Trophoblast cell (in vitro differentiated cells and primary cell): ENCODE data around the gene FCHSD2.
A peak's percentile ranks its signal among the peaks of the same experiment; 100 is the strongest.
"Not testable (repeated sequence)": the region's sequence is repeated elsewhere in the genome, so short reads cannot be mapped to it uniquely, and the experiment has no call there.

Experiments used
- DNase-seq, 2 donors: peaks; one replicate each; pipeline ENCODE4 v3.0.0-alpha.2; 2016
- H2AFZ ChIP-seq: 2 replicates; pipeline ENCODE4 v1.6.1; 2013; ENCODE audit warnings: low read length, moderate library complexity, mild to moderate bottlenecking; ENCODE audit not compliant: insufficient read depth, poor library complexity
- H2AK5ac ChIP-seq: 2 replicates; pipeline ENCODE4 v1.6.1; 2013; ENCODE audit warnings: mild to moderate bottlenecking, low read length
- H2BK120ac ChIP-seq: 2 replicates; pipeline ENCODE4 v1.6.1; 2013; ENCODE audit warnings: low read length, mild to moderate bottlenecking, moderate library complexity; ENCODE audit not compliant: insufficient read depth, poor library complexity
- H2BK12ac ChIP-seq: 2 replicates; pipeline ENCODE4 v1.6.1; 2013; ENCODE audit warnings: mild to moderate bottlenecking, low read length, moderate library complexity
- H2BK5ac ChIP-seq: 2 replicates; pipeline ENCODE4 v1.6.1; 2013; ENCODE audit warnings: low read length, low read depth, moderate library complexity, mild to moderate bottlenecking; ENCODE audit not compliant: poor library complexity
- H3K14ac ChIP-seq: 2 replicates; pipeline ENCODE4 v1.6.1; 2013; ENCODE audit warnings: mild to moderate bottlenecking, low read length
- H3K18ac ChIP-seq: 2 replicates; pipeline ENCODE4 v1.6.1; 2013; ENCODE audit warnings: mild to moderate bottlenecking, low read length
- H3K23ac ChIP-seq: 2 replicates; pipeline ENCODE4 v1.6.1; 2013; ENCODE audit warnings: low read length
- H3K27ac ChIP-seq: 2 replicates; pipeline ENCODE4 v1.5.1; 2013; ENCODE audit warnings: low read depth, mild to moderate bottlenecking, inconsistent platforms, low read length, moderate library complexity
- H3K27me3 ChIP-seq: 2 replicates; pipeline ENCODE4 v1.6.1; 2013; ENCODE audit warnings: inconsistent platforms, mild to moderate bottlenecking, low read length, moderate library complexity; ENCODE audit not compliant: insufficient read depth
- H3K36me3 ChIP-seq, 2 experiments: 1 replicate in 1 of 2; 2 replicates in 1 of 2; pipeline ENCODE4 v1.6.1; 2013; ENCODE audit warnings: low read length in 2 of 2, mild to moderate bottlenecking in 2 of 2, moderate library complexity in 1 of 2; ENCODE audit not compliant: insufficient read depth in 2 of 2, control insufficient read depth in 1 of 2
- H3K4ac ChIP-seq: 2 replicates; pipeline ENCODE4 v1.6.1; 2013; ENCODE audit warnings: low read depth, mild to moderate bottlenecking, low read length, moderate library complexity
- H3K4me1 ChIP-seq, 2 experiments: 1 replicate in 1 of 2; 2 replicates in 1 of 2; pipeline ENCODE4 v1.6.1; 2013; ENCODE audit warnings: low read length in 2 of 2, mild to moderate bottlenecking in 2 of 2, moderate library complexity in 1 of 2; ENCODE audit not compliant: insufficient read depth in 2 of 2, control insufficient read depth in 1 of 2
- H3K4me2 ChIP-seq: 2 replicates; pipeline ENCODE4 v1.6.1; 2013; ENCODE audit warnings: inconsistent platforms, mild to moderate bottlenecking, low read length, moderate library complexity
- H3K4me3 ChIP-seq: 2 replicates; pipeline ENCODE4 v1.5.1; 2013; ENCODE audit warnings: mild to moderate bottlenecking, low read depth, low read length, inconsistent platforms
- H3K79me1 ChIP-seq: one replicate; pipeline ENCODE4 v1.6.1; 2013; ENCODE audit warnings: low read length
- H3K79me2 ChIP-seq: 2 replicates; pipeline ENCODE4 v1.6.1; 2013; ENCODE audit warnings: low read length, mild to moderate bottlenecking; ENCODE audit not compliant: control insufficient read depth, insufficient read depth, poor library complexity
- H3K9ac ChIP-seq: 2 replicates; pipeline ENCODE4 v1.6.1; 2013; ENCODE audit warnings: mild to moderate bottlenecking, low read length
- H3K9me3 ChIP-seq: 2 replicates; pipeline ENCODE4 v1.6.1; 2013; ENCODE audit warnings: low read depth, mild to moderate bottlenecking, control low read depth, inconsistent platforms, low read length; ENCODE audit not compliant: insufficient read depth
- H4K12ac ChIP-seq: 2 replicates; pipeline ENCODE4 v1.6.1; 2013; ENCODE audit warnings: low read depth, mild to moderate bottlenecking, low read length, moderate library complexity
- H4K8ac ChIP-seq: 2 replicates; pipeline ENCODE4 v1.6.1; 2013; ENCODE audit warnings: low read depth, mild to moderate bottlenecking, low read length, moderate library complexity
- H4K91ac ChIP-seq: one replicate; pipeline ENCODE4 v1.6.1; 2013; ENCODE audit warnings: low read depth, mild to moderate bottlenecking, low read length, moderate library complexity
- WGBS: extraction: QIAGEN DNeasy Blood & Tissue Kit; methylation state at CpG from one replicate; pipeline ENCODE4 v1.1.7; 2013; ENCODE audit warnings: missing lambda C conversion rate; ENCODE audit not compliant: insufficient read length, insufficient coverage; ENCODE audit errors: extremely low coverage; 5-methylcytosine and 5-hydroxymethylcytosine counted together

The FCHSD2 gene

DNA sequence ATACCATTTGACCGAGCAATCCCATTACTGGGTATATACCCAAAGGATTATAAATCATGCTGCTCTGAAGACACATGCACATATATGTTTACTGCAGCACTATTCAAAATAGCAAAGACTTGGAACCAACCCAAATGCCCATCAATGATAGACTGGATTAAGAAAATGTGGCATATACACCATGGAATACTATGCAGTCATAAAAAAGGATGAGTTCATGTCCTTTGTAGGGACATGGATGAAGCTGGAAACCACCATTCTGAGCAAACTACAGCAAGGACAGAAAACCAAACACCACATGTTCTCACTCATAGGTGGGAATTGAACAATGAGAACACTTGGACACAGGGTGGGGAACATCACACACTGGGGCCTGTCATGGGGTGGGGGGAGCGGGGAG, 164.3 kb downstream of the FCHSD2 start:
- not testable (repeated sequence) for H3K9me3 ChIP-seq, H3K23ac ChIP-seq, H3K27me3 ChIP-seq, H4K12ac ChIP-seq, H2BK120ac ChIP-seq, H3K18ac ChIP-seq, H4K91ac ChIP-seq, DNase-seq, H3K9ac ChIP-seq, H3K79me2 ChIP-seq, H3K4ac ChIP-seq, H3K36me3 ChIP-seq, H3K27ac ChIP-seq, H4K8ac ChIP-seq, H2BK5ac ChIP-seq, H2AFZ ChIP-seq, H2AK5ac ChIP-seq, H3K79me1 ChIP-seq, H3K4me1 ChIP-seq, H2BK12ac ChIP-seq, H3K4me2 ChIP-seq, H3K4me3 ChIP-seq, H3K14ac ChIP-seq
- WGBS: no CpG with 5 or more reads among the region's 2 CpGs

- not testable (repeated sequence) for H2BK5ac ChIP-seq, H4K91ac ChIP-seq, H3K79me1 ChIP-seq
Observed at GRCh38 chr11:72976522-72976892, 165.6 kb downstream of the FCHSD2 start.

GRCh38 chr11:72975778-72976521, 166.2 kb downstream of the FCHSD2 start:
- H3K4me3 ChIP-seq: no peak overlapping the region
- no peak overlapping the region for H2BK120ac ChIP-seq
- no CpG with 5 or more reads among the region's 3 CpGs for WGBS
- no peak overlapping the region for H3K18ac ChIP-seq
- H3K36me3 ChIP-seq: peaks cover 0 to 2% of the 10 kb centered on the region in 2 experiments
- no peaks in the 10 kb centered on the region for H3K27me3 ChIP-seq
- no peak overlapping the region for H4K8ac ChIP-seq
- H3K4me1 ChIP-seq: no peaks in the 10 kb centered on the region
- no peak overlapping the region for H3K14ac ChIP-seq
- H3K27ac ChIP-seq: no peak overlapping the region
- H2BK5ac ChIP-seq: no peak overlapping the region
- no peak overlapping the region for H2BK12ac ChIP-seq
- H3K9ac ChIP-seq: no peak overlapping the region
- no peak overlapping the region for H3K4me2 ChIP-seq
- no peak overlapping the region for H2AFZ ChIP-seq
- no peak overlapping the region for H4K12ac ChIP-seq
- H3K4ac ChIP-seq: no peak overlapping the region
- no peak overlapping the region for H3K23ac ChIP-seq
- H4K91ac ChIP-seq: no peak overlapping the region
- DNase-seq: peak in 1 of 2 donors; percentile 90
- H2AK5ac ChIP-seq: no peak overlapping the region
- no peaks in the 10 kb centered on the region for H3K9me3 ChIP-seq
- no peaks in the 10 kb centered on the region for H3K79me2 ChIP-seq
- no peaks in the 10 kb centered on the region for H3K79me1 ChIP-seq

More at GRCh38 chr11:72976522-72976892, 165.6 kb downstream of the FCHSD2 start:
- not testable (repeated sequence) for H3K14ac ChIP-seq, H3K36me3 ChIP-seq, H4K12ac ChIP-seq, H3K27me3 ChIP-seq, H3K4me1 ChIP-seq, H3K18ac ChIP-seq, H3K4me2 ChIP-seq, H2AFZ ChIP-seq, H3K4me3 ChIP-seq, H3K9ac ChIP-seq, DNase-seq, H3K27ac ChIP-seq, H3K4ac ChIP-seq, H4K8ac ChIP-seq, H2AK5ac ChIP-seq, H2BK120ac ChIP-seq, H3K79me2 ChIP-seq, H3K23ac ChIP-seq, H3K9me3 ChIP-seq, H2BK12ac ChIP-seq
- whole genome bisulfite sequencing: no CpG with 5 or more reads among the region's 1 CpG

GRCh38 chr11:72974487-72975205, 167.5 kb downstream of the FCHSD2 start:
- Histone ChIP-seq H3K4me2 (no peak overlapping the region), H3K14ac (no peak overlapping the region), H2AK5ac (no peak overlapping the region), H3K27me3 (no peaks in the 10 kb centered on the region), H3K4ac (no peak overlapping the region), H3K18ac (no peak overlapping the region), H2BK12ac (no peak overlapping the region), H3K9ac (no peak overlapping the region), H3K23ac (no peak overlapping the region), H4K91ac (no peak overlapping the region), H3K4me3 (no peak overlapping the region), H3K79me2 (no peaks in the 10 kb centered on the region), H2BK120ac (no peak overlapping the region), H3K36me3 (peaks cover 0 to 2% of the 10 kb centered on the region in 2 experiments), H3K79me1 (no peaks in the 10 kb centered on the region), H2AFZ (no peak overlapping the region), H3K9me3 (no peaks in the 10 kb centered on the region), H4K8ac (no peak overlapping the region), H3K27ac (no peak overlapping the region), H4K12ac (no peak overlapping the region), H3K4me1 (no peaks in the 10 kb centered on the region), H2BK5ac (no peak overlapping the region)
- WGBS: no CpG with 5 or more reads among the region's 3 CpGs
- no peak for DNase-seq
